AG10803 (cell line): ENCODE results near the gene ZBED5.

Experiments used
- DNase-seq: peaks from one replicate; pipeline ENCODE4 v3.0.0; 2010; ENCODE audit warnings: low read depth
- H3K4me3 ChIP-seq: 2 replicates; pipeline ENCODE4 v1.5.1; 2011; ENCODE audit warnings: mild to moderate bottlenecking, low read length, control low read depth
- TF ChIP-seq, protein P1 (sequence below): conservative IDR thresholded peaks from 2 replicates; pipeline ENCODE4 v1.5.1; 2011; ENCODE audit warnings: mild to moderate bottlenecking, low read length, control low read depth, inconsistent platforms

The ZBED5 gene

GRCh38 chr11:10878408-10879214 lies 20.8 kb upstream of the ZBED5 start:
- TF ChIP-seq, protein P1, sequence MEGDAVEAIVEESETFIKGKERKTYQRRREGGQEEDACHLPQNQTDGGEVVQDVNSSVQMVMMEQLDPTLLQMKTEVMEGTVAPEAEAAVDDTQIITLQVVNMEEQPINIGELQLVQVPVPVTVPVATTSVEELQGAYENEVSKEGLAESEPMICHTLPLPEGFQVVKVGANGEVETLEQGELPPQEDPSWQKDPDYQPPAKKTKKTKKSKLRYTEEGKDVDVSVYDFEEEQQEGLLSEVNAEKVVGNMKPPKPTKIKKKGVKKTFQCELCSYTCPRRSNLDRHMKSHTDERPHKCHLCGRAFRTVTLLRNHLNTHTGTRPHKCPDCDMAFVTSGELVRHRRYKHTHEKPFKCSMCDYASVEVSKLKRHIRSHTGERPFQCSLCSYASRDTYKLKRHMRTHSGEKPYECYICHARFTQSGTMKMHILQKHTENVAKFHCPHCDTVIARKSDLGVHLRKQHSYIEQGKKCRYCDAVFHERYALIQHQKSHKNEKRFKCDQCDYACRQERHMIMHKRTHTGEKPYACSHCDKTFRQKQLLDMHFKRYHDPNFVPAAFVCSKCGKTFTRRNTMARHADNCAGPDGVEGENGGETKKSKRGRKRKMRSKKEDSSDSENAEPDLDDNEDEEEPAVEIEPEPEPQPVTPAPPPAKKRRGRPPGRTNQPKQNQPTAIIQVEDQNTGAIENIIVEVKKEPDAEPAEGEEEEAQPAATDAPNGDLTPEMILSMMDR: peak; percentile 93
- no peak overlapping the region for H3K4me3 ChIP-seq
- DNase-seq: peak; percentile 74

GRCh38 chr11:10876158-10876557 lies 18.3 kb upstream of the ZBED5 start:
- no peak overlapping the region for H3K4me3 ChIP-seq
- TF ChIP-seq, protein P1: no peak
- DNase-seq: no peak

DNA sequence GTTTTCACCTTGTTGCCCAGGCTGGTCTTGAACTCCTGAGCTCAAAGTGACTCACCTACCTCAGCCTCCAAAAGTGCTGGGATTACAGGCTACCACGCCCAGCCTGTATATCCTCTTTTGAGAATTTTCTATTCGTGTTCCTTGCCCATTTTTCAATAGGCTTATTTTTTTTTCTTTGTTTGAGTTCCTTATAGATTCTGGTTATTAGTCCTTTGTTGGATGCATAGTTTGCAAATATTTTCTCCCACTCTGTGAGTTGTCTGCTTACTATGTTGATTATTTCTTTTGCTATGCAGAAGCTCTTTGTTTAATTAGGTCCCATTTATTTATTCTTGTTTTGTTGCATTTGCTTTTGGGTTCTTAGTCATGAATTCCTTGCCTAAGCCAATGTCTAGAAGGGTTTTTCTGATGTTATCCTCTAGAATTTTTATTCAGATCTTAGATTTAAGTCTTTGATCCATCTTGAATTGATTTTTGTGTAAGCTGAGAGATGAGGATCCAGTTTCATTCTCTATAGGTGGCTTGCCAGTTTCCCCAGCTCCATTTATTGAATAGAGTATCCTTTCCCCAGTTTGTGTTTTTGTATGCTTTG lies 17.7 kb upstream of the ZBED5 start:
- H3K4me3 ChIP-seq: no peak overlapping the region
- DNase-seq: no peak
- TF ChIP-seq, protein P1: no peak

DNA sequence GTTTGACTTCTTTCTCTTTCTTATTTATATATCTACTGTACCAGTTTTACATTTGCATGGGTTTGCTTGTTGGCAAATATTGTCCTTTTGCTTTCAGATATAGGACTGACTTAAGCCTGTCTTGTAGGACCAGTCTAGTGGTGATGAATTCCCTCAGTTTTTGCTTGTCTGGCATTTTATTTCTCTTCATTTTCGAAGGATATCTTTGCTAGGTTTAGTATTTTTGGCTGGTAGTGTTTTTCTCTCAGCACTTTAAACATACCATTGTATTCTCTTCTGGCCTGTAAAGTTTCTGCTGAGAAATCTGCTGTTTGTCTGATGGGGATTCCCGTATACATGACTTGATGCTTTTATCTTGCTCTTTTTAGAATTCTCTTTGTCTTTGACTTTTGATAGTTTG lies 14.2 kb upstream of the ZBED5 start:
- TF ChIP-seq, protein P1: no peak
- H3K4me3 ChIP-seq: no peak overlapping the region
- no peak for DNase-seq

- no peak for DNase-seq
- H3K4me3 ChIP-seq: no peak overlapping the region
- TF ChIP-seq, protein P1: no peak
Observed at GRCh38 chr11:10868352-10868751, 10.5 kb upstream of the ZBED5 start.

GRCh38 chr11:10866893-10867331 lies 9.1 kb upstream of the ZBED5 start:
- TF ChIP-seq, protein P1: no peak
- peak; percentile 64 for DNase-seq
- H3K4me3 ChIP-seq: no peak overlapping the region

DNA sequence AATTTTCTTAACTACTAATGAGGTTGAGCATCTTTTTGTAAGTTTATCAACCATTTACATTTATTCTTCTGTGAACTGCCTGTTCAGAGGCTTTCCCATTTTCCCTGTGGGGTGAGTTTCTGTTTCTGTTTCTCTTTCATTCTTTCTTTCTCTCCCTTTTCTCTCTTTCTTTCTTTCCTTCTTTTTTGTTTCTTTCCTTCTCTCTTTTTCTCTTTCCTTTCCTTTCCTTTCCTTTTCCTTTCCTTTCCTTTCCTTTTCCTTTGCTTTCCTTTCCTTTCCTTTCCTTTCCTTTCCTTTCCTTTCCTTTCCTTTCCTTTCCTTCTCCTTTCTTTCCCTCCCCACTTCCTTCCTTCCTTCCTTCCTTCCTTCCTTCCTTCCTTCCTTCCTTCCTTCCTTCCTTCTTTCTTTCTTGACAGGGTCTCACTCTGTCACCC lies 8.0 kb upstream of the ZBED5 start:
- DNase-seq: no peak
- no peak overlapping the region for H3K4me3 ChIP-seq
- TF ChIP-seq, protein P1: no peak
